ENCODE measurements around the gene CA6.
"Not testable (repeated sequence)": the region's sequence is repeated elsewhere in the genome, so short reads cannot be mapped to it uniquely, and the experiment has no call there.

Gene CA6

DNA sequence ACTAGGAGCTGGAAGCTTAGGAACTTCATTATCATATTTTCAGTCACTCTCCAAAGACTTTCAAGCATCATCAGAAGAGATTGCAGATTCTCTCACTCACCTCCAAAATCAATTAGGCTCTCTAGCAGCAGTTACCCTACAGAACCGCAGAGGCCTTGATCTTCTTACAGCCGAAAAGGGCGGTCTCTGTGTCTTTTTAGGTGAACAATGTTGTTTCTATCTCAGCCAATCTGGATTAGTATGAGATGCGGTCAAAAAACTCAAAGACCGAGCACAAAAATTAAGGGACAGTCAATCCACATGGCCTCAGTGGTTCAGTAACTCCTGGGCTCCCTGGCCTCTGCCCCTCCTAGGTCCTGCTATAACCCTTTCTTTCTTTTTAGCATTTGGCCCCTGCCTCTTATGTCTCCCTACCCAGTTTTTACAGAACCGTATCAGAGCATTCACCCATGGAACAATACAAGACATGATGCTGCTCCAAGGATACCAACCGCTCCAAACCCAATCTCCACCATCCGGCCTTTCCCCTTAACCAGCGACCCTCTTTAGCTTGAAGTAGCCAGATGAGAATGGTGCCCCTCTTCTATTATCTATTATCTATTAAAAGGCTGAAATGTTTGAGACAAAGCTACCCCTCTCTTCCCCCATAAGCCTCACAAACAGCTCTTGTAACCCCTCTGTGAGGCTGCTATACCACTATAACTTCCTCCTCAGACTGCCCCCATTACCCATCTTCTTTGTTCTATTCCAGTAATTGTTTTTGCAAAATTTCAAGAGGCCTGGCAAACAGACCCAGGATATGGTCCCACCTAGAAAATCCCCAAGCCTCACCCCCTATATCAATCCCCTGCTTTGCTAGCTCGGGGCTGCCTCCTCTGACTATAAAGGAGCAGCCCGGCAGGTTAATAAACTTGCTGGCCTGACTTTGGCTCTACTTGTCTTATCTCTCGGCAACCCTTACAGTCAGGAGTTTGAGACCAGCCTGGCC, 18.7 kb upstream of the CA6 start:
- in situ Hi-C loops (cut with MboI; ENCODE audit: low sequenced_read_pairs): no loop called here

DNA sequence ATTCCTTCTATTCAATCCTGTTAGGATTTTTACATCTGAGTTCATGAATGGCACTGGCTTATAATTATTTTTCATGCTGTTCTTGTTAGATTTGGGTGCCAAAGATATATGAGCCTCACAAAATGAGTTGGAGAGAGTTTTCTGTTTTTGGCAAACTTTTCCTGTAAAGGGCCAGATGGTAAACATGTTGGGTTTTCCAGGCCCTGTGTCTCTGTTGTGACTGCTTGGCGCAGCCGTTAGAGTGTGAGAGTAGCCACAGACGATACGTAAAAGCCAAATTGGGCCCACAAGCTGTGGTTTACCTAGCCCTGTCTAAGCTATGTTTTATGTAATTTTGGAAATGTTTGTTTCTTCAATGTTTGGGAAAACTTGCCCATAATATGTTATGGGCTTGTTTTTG, 15.6 kb upstream of the CA6 start:
- in situ Hi-C loops (cut with MboI; ENCODE audit: low sequenced_read_pairs): no loop called here

DNA sequence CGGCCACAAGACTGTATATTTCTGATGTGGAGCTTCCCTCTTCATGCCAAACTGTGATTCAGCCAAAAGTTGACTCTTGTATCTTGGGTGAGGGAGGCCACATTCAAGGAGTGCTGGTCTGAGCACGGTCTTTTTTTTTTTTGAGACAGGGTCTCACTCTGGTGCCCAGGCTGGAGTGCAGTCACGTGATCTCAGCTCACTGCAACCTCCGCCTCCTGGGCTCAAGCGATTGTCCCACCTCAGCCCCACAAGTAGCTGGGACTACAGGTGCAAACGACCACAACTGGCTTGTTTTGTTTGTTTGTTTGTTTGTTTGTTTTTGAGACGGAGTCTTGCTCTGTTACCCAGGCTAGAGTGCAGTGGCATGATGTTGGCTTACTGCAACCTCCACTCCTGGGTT, 8.6 kb upstream of the CA6 start:
- in situ Hi-C loops (cut with MboI; ENCODE audit: low sequenced_read_pairs): not testable (repeated sequence)

DNA sequence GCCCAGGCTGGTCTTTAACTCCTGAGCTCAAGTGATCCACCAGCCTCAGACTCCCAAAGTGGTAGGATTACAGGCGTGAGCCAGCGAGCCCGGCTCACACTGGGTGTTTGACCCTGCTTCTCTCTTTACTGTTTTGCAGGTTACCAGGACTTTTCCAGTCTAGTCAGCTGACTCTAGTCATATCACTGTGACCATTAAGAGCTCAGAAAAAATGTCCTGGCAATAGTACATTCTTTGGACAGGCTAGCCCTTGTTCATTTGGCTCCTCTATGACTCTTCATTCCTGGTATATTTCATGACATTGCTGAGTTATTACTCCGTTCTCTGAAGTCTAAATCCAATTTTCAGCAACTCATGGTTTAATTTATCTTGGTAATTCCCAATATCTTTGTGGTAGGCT, 8.0 kb upstream of the CA6 start:
- in situ Hi-C loops (cut with MboI; ENCODE audit: low sequenced_read_pairs): no loop called here

DNA sequence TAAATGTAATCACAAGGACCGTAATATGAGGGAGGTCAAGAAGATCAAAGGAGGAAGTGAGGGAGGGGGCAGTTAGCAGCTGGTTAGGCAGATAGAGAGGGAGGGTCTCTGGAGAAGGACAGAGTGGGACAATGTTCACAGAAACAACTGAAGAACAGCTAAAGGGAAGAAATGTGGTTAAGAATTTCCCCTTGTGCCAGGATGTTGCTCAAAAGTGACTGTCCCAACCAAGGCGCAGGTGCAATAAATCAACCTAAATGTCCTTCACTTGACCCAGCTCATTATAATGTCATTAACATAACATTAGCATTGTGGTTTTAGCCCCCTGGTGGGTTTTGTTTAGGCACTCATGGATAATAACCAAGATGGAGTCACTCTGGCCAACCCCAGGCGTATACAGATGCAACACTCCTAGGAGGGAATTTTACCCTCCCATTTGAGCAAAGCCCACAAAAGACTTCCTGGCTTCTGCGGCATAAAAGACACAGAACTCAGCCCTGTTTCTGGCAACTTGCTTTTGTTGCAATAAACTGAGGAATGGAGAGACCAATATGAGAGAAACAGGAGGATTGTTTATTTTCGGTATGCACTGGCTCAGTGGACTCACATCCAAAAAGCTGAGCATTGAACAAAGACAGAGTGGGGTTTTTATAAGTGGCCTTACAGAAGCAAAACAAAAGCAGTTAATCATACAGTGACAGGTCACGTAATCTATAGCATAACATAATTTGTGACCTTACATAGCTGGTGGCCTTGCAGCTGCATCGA, 7.3 kb upstream of the CA6 start:
- in situ Hi-C loops (cut with MboI; ENCODE audit: low sequenced_read_pairs): no loop called here

DNA sequence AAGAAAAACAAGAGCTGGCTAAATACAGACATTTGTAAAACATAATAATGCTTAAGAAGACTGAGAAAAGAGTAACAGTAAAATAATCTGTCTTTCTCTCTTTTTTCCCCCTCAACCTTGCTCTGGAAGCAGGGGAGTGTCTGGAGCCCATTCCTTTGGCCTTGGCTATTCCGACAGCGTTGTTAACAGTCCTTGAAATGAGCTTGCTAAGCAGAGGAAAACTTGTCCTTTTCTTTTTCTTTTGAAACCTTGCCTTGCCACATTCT, 6.7 kb upstream of the CA6 start:
- in situ Hi-C loops (cut with MboI; ENCODE audit: low sequenced_read_pairs): no loop called here

DNA sequence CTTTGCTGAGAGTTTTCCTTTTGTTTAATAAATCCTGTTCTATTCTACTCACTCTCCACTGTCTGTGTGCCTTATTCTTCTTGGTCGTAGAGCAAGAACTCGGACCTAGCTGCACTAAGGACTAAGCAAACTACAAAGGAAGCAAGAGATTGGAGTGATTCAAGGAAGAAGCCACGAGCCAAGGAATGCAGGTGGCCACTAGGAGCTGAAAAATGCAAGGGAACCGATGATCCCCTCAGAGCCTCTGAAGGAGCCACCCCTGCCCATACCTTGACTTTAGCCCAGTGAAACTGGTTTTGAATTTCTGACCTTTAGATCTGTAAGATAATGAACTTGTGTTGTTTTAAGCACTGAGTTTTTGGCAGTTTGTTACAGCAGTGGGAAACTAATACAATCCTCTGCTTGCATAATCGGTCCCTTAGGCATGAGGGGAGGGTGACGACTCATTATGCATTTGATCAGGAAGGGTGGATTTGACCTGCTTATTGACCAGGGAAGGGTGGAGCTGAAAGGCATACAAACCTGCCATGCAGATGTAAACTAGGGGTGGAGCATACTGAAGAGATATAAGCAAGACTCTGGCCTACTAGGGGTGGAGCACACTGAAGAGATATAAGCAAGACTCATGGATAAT, 6.2 kb upstream of the CA6 start:
- in situ Hi-C loops (cut with MboI; ENCODE audit: low sequenced_read_pairs): no loop called here

DNA sequence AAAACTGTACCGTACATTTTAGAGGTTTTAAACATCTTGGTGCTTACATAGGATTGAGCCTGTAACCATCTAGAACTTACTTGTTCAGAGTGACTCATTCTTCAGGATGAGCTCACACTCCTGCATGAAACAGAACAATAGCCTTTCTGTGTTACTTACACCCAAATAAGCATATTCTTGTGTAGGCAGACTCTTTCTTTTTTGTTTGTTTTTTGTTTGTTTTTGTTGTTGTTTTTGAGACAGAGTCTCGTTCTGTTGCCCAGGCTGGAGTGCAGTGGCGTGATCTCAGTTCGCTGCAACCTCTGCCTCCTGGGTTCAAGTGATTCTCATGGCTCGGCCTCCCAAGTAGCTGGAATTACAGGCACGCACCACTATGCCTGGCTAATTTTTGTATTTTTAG, 3.8 kb upstream of the CA6 start:
- in situ Hi-C loops (cut with MboI; ENCODE audit: low sequenced_read_pairs): no loop called here

DNA sequence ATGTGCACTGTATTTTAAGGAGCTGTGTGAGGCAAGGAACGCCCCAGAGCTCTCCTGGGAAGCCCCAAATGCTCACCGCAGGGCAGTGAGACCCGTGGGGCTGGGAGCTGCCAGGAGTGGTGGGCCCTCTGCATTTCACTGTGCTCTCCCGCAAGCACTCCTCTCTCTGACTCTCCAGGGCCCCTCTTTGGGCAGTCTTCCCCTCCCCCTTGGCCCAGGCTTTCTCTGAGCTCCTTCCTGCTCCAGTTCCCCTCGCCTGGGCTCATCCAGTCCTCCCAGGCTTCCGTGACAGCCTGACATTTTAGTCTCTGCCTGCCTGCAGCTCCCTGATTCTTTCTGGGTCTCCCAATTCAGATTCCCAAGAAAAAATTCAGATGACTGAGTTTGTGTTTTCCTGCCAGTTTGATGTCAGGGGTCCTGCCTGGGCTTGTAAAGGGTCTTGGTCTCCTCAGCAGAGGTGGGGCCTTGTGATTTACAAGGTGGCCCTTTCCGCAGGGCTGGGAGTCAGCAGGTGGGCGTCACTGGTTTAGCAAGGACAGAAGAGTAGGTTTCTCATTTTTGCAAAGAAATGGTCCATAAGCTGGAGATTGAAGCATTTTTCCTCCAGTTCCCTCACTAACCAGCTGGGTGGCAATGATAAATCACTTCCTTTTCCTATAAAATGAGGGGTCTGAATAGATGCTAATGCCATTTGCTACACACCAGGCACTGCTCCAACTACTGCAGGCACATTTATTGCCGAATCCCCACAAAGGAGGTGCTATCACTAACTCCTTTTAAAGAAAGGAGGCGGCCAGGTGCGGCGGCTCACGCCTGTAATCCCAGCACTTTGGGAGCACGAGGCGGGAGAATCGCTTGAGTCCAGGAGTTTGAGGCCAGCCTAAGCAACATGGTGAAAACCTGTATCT, 1.9 kb upstream of the CA6 start:
- in situ Hi-C loops (cut with MboI; ENCODE audit: low sequenced_read_pairs): no loop called here

DNA sequence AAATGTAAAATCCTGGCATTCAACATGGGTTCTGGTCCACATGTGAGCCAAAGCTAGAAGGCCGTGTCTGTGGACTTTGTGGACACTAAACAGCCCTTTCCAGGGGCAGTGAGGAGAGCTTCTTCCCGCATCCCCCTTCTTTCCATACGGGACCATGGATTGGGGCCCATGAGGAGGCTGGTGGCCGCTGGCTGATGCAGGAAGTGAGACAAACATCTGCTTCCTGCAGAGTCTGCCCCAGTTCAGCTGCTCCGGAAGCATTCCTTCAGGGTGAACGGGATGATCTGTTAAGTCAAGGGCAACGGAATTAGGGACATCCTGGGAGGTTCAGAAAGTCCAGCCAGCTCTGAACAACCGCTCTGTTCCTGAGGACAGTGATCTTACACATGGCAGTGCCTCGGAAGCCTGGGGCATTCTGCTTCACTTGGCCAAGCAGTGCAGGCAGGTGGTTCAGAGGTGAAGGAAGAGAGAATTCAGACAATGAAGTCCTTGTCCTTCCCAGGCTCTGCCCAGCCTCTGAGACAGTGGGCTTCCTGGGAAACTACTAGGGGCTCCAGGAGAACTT, 1.5 kb downstream of the CA6 start:
- in situ Hi-C loops (cut with MboI; ENCODE audit: low sequenced_read_pairs): no loop called here

DNA sequence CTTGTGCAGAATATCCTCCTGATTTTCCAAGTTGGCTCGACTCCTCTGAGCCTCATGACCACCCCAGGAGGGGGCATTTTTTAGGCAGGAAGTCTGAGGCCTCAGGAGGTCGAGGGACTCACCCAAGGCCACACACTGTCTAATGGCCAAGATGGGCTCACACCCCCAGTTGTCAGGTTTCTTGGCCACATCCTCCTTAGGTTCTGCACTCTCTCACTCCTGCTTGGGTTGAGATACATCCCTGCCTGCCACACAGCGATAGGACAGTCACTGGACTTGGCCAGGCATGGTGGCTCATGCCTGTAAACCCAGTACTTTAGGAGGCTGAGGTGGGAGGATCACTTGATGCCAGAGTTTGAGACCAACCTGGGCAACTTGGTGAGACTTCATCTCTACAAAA, 4.6 kb downstream of the CA6 start:
- in situ Hi-C loops (cut with MboI; ENCODE audit: low sequenced_read_pairs): no loop called here

DNA sequence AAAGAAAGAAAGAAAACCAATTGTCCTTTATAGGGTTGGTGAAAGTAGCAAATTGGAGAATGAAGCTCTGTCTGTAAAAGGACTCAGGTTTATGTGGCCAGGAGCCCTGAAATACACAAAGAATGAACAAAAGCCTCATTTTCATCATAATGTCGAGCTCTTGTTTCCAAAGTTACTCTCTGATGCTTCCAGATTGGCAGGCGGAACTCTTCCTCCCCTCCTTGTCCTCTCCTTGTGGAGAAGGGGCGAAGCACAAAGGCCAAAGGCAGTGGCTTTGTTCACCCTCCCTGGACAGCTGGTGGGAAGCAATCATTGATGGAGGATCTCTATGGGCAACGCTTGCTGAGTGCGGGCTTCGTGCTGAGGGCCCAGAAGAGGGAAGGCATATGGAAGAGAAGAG, 5.6 kb downstream of the CA6 start:
- in situ Hi-C loops (cut with MboI; ENCODE audit: low sequenced_read_pairs): no loop called here

DNA sequence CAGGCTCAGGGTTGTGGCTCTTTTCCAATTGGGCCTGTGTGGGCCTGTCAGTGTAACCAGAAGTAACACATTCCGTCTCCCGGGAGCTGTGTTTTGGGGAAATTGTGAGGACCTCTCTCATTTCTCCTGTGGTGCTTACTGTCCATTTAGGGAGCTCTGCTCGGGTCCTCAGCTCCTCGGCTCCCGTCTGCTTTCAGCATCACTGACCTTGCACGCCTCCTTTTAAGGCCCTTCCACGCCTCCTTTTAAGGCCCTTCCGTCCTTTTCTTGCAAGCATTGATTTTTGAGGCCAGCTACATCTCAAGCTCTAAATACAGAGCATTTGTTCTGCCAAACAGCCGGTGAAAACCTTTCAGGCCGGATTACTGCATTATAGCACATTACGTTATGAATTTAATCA, 9.7 kb downstream of the CA6 start:
- in situ Hi-C loops (cut with MboI; ENCODE audit: low sequenced_read_pairs): no loop called here

DNA sequence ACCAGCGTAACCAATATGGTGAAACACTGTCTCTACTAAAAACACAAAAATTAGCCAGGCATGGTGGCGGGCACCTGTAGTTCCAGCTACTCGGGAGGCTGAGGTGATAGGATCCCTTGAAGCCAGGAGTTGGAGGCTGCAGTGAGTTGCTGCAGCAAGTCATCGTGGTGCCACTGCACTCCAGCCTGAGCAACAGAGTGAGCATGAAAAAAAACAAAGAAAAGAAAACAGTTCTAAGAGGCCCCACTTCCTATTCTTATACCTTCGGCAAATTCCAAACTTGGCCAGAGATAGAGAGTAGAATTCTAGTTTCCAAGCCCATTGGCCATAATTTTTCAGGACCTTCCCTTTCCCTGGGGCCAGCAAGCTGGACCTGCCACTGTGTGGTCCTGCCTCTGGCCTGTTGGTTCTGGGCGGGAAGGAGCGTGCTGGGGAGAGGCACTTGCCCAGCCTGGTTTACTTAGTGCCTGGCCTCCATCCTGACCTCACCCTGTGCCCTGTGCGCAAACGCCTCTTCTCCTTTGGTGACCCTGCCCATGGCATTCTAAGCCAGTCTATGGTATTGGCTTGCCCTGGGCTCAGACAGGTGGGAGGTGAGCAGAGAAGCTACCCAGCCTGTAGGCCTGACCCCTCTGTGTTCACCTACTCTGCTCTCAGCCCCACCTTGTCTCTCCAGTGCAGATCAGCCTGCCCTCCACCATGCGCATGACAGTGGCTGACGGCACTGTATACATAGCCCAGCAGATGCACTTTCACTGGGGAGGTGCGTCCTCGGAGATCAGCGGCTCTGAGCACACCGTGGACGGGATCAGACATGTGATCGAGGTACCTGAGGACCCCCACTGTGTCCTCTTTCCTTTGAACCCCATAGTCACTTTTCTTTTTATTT, 11.0 kb downstream of the CA6 start:
- in situ Hi-C loops (cut with MboI; ENCODE audit: low sequenced_read_pairs): no loop called here

DNA sequence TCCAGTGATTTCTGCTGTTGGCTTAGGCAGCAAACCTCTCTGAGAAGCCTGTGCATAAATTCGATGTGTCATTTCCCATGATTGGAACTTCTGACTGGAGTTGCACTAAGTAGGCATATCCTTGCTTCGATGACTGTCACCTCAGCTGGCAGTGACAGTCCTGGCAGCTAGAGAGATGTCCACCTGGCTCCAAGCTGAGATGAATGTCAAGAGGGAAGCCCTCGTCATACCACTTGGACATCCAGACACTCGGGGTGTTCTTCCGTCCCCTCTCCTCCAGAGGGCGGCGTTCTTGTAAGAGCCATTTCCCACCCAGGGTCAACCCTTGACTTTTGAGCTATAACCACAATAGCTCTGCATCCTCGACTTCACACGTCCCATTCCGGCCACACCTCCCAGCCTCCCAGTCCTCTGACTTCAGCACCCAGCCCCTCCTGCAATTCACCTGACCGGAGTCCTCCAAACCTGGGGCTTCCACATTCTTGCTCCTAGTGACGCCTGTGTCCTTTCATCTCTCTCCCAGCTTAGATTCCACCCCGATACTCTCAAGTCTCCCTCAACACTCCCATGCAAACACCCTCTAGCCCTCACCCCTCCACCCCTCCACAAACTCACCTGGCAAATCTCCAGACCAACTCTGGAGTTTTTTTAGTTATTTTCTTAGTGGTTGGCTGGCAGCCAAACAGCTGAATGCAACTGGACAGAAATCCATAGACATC, 17.3 kb downstream of the CA6 start:
- in situ Hi-C loops (cut with MboI; ENCODE audit: low sequenced_read_pairs): no loop called here

DNA sequence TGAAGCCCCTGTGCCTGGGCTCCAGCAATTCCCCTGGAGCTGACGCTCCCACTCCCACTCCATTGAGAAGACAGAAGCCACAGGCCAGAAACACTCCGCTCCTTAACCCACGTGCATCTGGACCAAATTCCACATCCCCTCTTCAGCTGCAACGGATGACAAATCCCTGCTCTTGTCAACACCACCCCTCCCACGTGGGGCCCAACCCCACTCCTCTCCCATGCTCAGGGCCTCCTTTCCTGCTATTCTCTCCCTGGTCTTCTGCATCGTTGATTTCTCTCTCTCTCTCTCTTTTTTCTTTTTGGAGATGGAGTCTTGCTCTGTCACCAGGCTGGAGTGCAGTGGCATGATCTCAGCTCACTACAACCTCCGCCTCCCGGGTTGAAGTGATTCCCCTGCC, 18.3 kb downstream of the CA6 start:
- in situ Hi-C loops (cut with MboI; ENCODE audit: low sequenced_read_pairs): no loop called here

DNA sequence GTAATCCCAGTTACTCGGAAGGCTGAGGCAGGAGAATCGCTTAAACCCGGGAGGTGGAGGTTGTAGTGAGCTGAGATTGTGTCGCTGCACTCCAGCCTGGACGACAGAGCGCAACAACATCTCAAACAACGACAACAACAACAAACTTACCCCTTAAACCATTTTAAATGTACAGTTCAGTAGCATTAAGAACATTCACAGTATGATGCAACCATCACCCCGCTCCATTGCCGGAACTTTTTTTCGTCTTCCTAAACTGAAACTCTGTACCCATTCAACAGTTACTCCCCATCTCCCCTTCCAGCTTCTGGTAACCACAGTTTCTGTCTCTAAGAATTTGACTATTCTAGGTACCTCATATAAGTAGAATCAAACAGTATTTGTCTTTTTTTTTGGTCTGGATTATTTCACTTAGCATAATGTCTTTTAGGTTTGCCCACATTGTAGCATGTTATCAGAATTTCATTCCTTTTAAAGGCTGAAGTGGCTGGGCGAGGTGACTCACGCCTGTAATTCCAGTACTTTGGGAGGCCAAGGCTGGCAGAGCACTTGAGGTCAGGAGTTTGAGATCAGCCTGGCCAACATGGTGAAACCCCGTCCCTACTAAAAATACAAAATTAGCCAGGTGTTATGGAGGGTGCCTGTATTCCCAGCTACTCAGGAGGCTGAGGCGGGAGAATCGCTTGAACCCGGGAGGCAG, 19.6 kb downstream of the CA6 start:
- in situ Hi-C loops (cut with MboI; ENCODE audit: low sequenced_read_pairs): no loop called here

DNA sequence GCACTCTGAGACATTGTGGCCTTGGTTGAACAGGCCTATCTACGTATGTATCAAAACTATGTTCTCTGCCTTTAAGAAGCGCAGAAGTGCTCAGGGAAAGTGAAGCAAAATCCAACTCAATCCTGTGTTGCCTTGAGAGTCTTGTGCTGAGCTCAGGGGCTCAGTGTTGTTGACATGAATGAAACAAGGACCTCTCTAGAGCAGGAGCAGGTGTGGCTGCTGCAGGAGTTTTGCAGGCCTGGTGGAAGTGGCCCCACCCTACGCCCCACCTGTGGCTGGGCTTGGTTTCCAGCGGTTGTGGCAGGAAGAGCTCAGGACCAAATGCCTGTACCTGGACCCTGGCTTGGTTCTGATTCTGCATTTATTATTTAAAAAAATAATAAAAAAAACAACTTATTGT, 20.9 kb downstream of the CA6 start:
- in situ Hi-C loops (cut with MboI; ENCODE audit: low sequenced_read_pairs): no loop called here

All from HL-60/S4 treated with phorbol 12-myristate 13-acetate at 8.2 ng/mL for 4 days and 3 days (cell line).